ENCODE results near the gene F13A1.
"Not testable (repeated sequence)": the region's sequence is repeated elsewhere in the genome, so short reads cannot be mapped to it uniquely, and the experiment has no call there.

Gene F13A1

GRCh38 chr6:6317825-6318733 is 2.4 kb downstream of the F13A1 start:
- no peak for DNase-seq

- no peak for DNase-seq
Observed at GRCh38 chr6:6317386-6317785, 3.1 kb downstream of the F13A1 start.

- DNase-seq = no peak
Observed at GRCh38 chr6:6315660-6316059, 4.8 kb downstream of the F13A1 start.

- DNase-seq = no peak
Observed at GRCh38 chr6:6314596-6314995, 5.9 kb downstream of the F13A1 start.

GRCh38 chr6:6312901-6313441 is 7.5 kb downstream of the F13A1 start:
- DNase-seq = no peak

GRCh38 chr6:6305575-6305974 is 14.9 kb downstream of the F13A1 start:
- DNase-seq = no peak

- not testable (repeated sequence) for DNase-seq
Observed at GRCh38 chr6:6300383-6300782, 20.1 kb downstream of the F13A1 start.

- no peak for DNase-seq
Observed at GRCh38 chr6:6293317-6293716, 27.1 kb downstream of the F13A1 start.

GRCh38 chr6:6287415-6287814 is 33.0 kb downstream of the F13A1 start:
- DNase-seq = no peak

- DNase-seq = no peak
Observed at GRCh38 chr6:6285679-6286078, 34.8 kb downstream of the F13A1 start.

GRCh38 chr6:6284221-6284966 is 36.1 kb downstream of the F13A1 start:
- no peak for DNase-seq

GRCh38 chr6:6283746-6284145 is 36.7 kb downstream of the F13A1 start:
- DNase-seq = no peak

- DNase-seq = no peak
Observed at GRCh38 chr6:6282716-6283115, 37.7 kb downstream of the F13A1 start.

- no peak for DNase-seq
Observed at GRCh38 chr6:6277413-6277812, 43.0 kb downstream of the F13A1 start.

GRCh38 chr6:6270948-6271535 is 49.4 kb downstream of the F13A1 start:
- DNase-seq = no peak

GRCh38 chr6:6260196-6260722 is 60.2 kb downstream of the F13A1 start:
- no peak for DNase-seq

GRCh38 chr6:6256886-6257285 is 63.6 kb downstream of the F13A1 start:
- no peak for DNase-seq

GRCh38 chr6:6256259-6256658 is 64.2 kb downstream of the F13A1 start:
- no peak for DNase-seq

- no peak for DNase-seq
Observed at GRCh38 chr6:6251555-6252280, 68.7 kb downstream of the F13A1 start.

- no peak for DNase-seq
Observed at GRCh38 chr6:6248651-6249050, 71.8 kb downstream of the F13A1 start.

GRCh38 chr6:6246544-6246943 is 73.9 kb downstream of the F13A1 start:
- DNase-seq = no peak

- no peak for DNase-seq
Observed at GRCh38 chr6:6244624-6245023, 75.8 kb downstream of the F13A1 start.
